HL-60/S4 treated with retinoic acid at 250 ng/mL for 4 days and 3 days (cell line): Measurements from ENCODE around the gene TGFBR2.
"Not testable (repeated sequence)": the region's sequence is repeated elsewhere in the genome, so short reads cannot be mapped to it uniquely, and the experiment has no call there.

Experiments
- in situ Hi-C: fragments of 300-500 bp; cut with MboI; formaldehyde crosslinking; loops from 2 replicates; pipeline ENCODE4 v1.7.0; 2022; ENCODE audit warnings: low sequenced_read_pairs

Gene TGFBR2

DNA sequence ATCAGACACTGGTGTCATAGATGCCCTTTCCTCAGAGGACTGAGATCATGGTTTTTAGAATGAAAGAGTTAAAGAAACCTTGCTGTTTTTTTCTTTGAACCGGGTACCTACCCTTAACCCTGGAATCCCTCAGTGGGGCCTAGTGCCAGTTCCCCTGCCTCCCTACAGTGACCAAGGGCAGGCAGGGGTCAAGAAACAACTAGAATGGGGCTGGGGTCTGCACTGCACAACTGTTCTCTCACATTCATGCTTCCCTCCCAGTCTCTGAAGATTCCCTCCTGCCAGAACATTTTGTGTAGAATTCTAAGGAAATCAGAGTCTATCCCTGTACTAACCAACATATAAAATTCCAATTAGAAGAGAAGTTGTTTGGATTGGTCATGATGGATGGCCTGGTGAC, 47.9 kb downstream of the TGFBR2 start:
- in situ Hi-C loops, result no loop called here

DNA sequence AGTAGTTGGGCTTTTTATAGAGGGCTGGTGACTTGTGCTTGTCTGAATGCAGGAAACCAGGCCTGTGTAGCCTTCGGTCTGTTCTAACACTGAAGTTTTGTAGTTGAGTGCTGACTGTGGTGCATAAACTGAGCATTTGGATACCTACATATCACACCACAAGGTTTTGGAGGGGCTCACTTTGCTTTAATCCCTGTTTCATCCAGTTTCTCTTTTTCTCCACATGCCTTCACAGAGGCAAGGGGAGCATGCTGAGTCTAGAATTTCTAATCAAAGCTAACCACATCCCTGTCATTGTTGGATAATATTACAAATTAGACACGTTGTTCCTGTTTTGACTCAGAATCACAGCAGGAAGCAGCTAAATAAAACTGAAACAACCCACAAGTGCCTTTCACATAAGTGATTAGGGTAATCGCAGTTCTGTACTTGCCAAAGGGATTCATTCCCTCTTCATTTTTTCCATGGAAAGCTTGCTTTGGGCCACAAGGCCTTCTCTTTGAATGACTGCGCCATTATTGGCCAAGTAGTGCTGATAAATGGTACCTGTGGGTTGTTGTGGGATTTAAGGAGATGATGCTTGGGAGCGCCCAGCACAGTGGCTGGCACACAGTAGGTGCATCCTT, 48.9 kb downstream of the TGFBR2 start:
- in situ Hi-C loops, result no loop called here

DNA sequence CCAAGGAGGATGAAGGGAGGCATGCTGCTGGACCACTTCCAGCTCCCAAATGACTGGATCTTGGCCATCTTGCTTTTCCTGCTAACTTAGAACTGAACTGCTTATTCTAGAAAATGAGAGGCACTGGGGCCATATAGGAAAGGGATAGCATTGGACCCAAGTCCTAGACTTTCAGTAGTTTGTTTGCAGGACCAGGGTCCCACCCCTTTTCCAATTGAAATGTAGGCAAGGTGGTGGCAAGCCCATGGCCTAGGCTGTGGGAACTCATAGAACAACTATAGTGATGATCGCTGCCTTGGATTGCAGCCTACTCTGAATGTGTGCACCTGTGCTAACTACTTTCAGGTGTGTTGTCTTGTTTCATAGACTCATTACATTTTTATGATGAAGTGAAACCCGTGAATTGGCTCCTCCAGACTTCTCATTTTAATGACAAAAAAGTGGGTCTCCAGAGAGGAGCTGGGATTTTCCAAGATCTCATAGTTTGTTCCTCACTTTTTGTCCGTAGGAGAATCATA, 50.3 kb downstream of the TGFBR2 start:
- in situ Hi-C loops, result no loop called here

DNA sequence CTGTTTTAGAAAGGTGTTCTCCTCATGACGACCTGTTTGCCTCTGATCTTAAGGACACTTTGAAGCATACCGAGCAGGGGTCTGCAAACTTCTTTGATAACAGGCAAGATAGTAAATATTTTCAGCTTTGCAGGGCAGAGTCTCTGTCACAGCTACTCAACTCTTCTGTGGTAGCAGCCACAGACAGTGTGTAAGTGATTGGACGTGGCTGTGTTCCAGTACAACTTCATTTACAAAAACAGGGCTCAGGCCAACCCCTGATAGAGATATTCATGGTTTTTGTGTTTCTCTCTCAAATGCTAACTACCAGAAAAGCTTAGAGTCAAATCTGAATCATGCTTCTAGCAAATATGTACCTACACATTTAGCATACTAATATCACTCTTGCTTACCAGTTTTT, 51.5 kb downstream of the TGFBR2 start:
- in situ Hi-C loops, result no loop called here

DNA sequence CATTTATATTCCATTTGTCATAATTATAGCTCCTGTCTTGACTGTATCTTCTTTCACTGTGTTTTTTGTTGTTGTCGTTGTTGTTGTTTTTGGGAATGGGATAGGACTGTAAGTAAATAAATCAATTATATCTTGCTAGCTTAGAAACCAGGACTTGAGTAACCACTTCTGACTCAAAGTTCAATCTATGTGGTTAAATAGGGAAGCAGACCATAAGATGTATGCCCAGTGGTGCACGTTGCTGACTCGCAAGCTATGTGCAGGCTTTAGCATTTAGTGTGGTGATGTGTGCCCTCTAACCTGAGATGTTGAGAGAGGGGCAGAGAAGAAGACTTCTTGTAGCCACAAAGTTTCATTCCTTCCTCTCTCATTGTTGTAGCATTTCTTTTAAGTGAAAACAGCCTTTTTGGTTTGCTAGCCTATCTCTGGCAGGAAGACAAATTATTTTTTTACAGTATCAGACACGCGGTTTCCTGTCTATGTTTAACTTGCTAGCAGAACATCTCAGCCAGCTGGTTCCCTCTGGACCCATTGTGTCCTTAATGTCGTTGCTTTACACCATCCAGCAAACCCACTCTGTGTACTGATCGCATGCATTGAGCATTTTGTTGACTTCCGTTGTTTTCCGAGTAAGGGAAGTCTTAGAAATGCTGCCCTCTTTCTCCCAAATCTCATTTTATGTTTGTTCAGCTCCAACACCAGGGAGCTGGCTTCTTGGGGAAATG, 52.1 kb downstream of the TGFBR2 start:
- in situ Hi-C loops, result no loop called here

DNA sequence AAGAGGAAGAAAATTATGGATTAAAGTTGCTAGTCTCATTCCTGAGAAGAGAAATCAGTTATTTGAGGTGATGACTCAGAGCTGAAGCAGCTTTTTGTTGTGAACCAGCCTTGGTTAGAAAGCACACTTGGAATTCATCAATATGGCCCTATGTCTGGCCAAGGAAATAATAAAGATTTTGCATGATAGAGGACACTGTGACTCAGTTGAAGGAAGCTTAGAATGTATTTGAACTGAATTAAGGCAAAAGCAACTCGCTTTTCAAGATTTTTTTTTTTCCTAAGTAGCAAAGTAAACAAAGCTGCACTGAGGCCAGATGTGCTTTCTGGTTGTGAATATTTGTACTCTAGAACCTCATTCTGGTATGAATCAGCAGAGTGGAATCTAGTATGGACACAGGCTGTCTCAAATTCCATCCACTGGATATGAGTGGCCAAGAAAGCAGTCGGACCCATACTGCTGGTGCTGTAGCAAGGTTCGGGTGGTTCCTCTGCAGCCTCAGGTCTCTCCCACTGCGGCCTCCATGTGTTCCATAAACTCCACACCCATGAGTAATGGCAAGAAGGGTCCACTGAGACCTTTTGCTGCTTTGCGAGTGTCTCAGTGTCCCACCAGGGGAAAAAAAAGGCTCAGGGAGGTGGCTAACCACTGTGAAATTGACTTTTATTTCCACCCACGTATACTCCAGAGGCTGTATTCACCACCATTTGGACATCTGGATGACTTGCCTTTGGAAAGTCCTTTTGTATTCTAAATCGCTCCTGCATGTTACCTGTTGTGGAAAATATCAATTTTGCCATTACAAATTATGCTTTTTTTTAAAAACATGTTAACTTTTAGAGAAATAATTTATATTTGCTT, 53.1 kb downstream of the TGFBR2 start:
- in situ Hi-C loops, result no loop called here

DNA sequence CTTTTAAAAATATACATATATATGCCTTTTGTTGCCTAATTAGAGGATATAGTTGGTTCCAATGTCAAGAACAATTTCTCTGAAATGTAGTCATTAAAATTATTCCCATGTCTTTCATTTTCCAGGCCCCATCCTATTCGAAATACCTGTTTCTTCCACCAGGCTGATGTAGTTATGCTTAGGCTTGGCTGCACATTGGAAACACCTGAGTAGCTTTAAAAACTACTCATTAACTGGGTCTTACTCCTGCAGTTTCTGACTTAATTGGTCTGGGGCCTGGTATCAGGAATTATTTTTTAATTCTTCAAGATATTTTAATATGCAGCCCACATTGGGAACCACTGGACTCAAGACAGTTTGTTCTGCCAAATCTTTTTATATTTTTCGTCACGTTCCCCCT, 53.7 kb downstream of the TGFBR2 start:
- in situ Hi-C loops, result no loop called here

DNA sequence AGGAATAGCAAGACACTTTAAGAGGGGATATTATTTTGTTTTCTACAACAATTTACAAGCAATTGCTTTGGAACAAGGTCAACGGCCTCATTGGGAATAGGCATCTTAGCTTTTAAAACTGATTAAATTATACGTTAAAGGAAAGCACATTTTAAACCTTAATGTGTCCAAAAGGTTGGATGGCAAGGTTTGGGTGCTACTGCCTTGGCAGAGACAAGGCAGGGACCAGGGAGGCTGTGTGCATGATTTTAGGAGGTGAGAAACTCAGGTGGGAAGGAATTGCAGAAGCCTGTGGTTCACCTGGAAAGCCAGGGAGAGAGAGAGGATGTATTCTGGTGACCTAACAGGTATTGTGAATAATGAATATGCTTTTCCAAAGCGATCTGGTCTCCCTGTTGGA, 54.3 kb downstream of the TGFBR2 start:
- in situ Hi-C loops, result no loop called here

DNA sequence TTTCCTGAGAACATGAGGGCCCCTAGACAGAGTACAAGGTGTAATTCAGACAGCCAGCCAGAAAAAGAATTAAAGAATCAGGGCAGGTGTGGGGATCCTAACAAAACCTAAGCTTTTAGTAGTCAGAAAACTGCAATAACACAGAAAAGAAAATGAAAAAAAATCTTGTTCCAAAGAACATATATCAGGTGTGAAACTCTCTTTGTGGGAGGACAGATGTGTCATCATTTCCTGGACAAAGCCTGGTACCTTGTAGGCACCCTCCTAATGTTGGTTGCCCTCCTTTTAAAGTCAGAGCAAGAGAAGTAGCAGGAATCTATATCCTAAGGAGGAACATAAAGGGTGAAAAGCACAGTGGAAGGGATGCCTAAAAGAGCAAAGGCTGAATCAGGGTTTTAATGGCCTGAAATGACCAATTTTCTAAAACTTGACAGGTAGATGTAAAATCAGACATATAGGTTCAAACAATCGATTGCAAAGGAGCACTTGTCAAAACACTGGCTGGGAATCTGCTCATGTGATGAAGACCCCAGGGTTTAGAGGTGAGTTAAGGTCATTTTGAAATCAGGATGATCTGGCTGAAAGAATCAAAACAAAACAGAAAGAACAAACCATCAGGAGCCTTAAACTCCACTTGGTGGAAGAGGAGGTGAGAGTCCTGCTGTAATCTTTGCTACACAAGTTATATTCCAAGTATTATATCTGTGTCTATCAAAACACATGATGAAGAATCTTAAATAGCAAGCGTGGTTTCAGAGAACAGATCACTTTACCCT, 54.9 kb downstream of the TGFBR2 start:
- in situ Hi-C loops, result no loop called here

DNA sequence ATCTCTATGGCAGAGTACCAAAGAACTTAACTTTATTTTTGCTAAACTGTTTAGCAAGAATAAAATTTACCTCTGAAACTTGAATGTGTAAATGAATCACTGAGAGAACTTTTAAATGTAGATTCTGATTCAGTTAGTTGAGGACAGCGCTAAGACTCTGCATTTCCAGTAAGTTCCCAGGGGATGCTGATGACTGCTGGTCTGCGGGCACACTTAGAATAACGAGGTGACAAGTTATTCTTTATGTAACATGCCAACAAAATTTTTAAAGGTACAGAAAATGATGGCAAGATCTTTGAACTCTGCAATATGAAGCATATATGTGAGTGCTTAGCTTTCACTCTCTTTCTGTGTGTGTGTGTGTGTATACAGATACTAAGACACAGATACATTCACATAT, 56.4 kb downstream of the TGFBR2 start:
- in situ Hi-C loops, result no loop called here

DNA sequence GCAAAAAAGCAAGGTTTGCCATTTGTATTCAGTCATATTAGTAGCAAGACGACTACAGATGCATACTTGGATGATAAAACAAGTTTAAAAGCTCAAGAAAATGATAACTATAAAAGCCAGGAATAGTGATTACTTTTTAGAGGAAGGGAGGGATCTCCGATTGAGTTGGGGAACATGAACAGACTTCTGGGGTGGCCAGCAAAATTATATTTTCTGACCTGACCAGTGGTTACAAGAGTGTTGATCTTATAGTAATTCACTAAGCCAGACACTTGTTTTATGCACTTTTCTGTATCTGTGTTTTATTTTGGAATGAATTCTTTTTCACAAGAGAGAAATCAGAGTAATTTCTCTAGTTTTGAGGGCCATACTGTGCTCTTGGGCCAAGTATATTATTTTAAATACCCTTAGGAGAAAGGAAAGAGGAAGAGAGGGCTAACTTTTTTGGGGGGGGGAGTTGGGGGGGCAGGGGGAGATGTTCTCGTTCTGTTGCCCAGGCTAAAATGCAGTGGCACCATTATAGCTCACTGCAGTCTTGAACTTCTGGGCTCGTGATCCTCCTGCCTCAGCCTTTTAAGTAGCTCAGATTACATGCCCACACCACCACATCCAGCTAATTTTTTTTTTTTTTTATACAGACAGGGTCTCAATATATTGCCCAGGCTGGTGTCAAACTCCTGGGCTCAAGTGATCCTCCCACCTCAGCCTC, 57.3 kb downstream of the TGFBR2 start:
- in situ Hi-C loops, result no loop called here

DNA sequence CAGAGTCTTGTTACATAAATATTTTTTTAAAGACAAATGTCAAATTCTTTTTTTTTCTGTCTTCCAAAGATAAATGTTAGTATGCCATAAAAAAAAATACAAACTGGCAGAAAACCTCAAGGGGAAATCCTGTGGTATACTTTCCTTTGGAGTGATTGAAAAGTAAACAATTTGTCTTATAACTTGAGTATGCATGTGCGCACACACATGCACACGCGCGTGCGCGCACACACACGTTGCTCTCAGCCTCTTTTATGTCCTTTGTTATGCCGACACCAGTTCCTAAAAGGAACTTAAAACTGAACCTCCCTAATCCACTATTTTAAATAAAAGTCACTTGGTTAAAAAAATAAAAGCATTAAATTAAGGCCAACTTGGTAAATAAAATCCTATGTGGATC, 58.1 kb downstream of the TGFBR2 start:
- in situ Hi-C loops, result no loop called here

DNA sequence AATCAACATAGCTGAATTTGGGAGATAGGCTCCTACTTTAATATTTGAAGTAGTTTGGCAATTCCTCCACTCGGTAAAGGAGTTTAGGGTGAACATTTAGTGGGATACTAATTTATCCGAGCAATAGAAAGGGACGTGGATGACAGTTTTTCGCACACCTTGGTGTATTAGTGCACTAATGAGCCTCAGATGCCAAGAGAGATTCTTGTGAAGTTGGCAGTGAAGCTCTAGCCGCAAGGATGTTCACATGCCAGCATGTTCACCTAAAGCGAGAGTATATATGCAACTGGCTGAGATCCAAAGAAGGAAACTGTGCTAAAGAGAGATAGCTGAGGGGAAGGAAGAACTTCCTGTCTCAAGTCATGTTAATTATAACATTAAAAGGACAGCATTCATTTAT, 58.5 kb downstream of the TGFBR2 start:
- in situ Hi-C loops, result no loop called here

DNA sequence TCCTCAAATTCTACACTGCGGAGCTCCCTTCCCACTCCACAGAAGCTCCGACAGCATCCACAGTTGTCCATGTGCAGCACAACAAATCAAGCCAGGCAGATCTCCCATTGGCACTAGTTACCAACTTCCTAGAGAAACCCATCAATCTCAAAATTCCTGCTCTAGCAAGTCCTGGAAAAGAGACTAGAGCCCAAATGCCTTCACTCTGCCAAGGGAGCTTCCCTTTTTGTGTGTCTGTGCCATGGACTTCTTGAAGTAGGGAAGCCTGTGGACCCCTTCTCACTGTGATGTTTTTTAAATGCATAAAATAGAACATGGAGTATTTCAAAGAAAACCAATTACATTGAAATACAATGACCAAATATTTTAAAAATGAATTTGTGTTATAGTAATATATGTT, 59.1 kb downstream of the TGFBR2 start:
- in situ Hi-C loops, result no loop called here

DNA sequence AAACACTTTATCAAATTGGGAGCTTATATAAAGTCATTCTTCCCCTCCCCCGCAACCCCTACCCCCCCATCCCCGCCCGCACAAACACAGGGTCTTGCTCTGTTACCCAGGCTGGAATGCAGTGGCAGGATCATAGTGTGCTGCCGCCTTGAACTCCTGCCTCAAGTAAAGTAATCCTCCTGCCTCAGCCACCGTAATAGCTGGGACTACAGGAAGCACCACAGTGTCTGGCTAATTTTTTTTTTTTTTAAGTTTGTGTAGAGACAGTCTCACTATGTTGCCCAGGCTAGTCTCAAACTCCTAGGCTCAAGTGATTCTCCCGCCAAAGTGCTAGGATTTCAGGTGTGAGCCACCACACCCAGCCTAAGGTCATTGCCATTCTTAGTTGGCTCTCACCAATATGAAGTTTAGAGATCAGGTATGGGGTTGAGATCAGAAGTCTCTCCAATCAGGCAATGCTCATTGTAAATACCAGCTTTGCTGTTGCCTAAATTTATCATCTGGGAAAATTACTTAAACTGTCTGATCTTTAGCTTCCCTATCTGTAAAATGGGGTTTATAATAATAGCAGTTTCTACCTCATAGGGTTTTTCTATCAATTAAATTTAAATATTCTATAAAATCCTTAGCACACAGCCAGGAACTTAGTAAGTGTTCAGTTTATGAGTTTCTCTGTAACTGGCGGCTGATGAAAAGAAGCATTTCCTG, 60.3 kb downstream of the TGFBR2 start:
- in situ Hi-C loops, result no loop called here

DNA sequence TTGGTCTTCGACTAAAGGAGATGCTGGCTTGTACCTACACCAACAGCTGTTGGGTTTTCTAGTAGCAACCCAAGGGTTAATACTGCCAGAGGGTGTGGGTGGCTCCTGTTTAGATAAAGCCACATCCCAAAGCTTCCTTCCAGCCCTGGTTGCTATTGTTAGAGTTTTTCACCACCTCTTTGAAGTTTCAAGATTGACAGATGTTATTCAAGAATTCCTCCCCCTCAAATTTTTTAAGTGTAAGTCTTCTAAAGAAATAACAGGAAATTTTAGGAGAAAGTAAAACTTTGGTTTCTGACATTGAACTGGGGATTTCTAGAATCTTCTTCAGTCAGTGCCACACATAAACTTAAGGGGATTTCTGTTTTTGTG, 60.9 kb downstream of the TGFBR2 start:
- in situ Hi-C loops, result no loop called here

DNA sequence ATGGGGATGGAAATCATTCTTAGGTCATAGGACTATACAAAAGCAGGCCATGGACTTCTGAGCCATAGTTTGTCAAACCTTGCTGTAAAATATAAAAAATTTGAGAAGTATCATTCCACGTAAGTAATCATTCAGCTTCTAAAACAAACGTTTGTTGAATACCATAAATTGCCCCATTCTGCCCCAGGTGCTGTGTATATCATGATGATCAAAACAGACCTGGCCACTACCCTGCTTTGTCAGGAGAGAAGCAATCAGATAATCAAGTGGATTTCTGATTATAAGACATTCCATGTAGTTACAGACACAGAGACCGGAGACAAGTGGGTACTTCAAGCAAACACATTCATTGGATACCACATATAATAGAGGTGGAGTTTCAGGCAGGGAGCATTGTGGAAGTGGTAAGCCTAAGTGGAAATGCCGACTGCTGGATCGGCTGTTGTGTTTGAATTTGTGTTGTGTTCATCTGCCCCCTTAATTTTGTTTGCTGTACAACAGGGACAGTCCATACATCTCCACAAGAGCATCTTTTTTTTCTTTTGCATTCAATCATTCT, 61.7 kb downstream of the TGFBR2 start:
- in situ Hi-C loops, result no loop called here

DNA sequence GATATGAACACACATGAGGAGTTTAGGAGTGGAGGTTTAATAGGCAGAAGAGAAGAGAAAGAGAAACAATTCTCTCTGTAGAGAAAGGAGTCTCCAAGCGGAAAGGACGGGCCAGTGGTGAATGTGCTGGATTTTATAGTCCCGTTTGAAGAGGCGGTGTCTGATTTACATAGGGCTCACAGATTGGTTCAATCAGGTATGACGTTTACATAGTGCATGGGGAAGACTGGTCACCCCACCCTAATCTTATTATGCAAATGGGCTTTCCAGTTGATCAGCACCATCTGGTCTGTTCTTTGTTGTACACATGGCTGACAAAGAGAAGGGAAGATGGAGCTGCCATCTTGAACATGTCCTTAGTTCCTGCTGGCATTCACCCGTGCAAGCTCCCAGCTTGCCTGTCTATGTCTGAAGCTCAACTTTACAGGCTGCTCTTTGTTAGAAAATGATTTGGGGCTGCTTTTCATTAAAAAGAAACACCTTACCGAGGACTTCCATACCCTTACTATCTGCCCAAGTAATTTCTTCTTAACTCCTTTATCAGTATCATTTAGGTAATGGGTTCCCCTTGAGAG, 63.0 kb downstream of the TGFBR2 start:
- in situ Hi-C loops, result not testable (repeated sequence)

DNA sequence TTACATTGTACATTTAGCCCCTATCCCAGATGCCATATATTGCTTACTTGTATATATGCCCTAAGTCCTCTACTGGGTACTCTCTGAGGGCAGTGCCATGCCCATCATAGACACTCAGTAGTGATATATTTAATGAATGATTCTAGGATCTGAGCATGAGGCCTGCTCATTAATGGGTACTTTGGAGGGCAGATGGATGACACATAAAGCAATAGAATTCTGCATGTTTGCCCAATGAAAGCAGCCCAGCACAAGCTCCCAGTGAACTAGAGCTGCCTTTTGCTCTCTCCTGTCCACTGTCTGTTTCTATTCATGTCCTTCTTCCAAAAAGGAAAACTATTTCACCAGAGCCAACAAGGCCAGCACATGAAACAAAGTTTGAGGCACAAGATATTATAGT, 63.9 kb downstream of the TGFBR2 start:
- in situ Hi-C loops, result no loop called here
